GM20000 (cell line): ENCODE measurements around the gene GALNT1.

ENCODE experiments used
- DNase-seq: peaks from one replicate; pipeline ENCODE4 v3.0.0; 2012; ENCODE audit warnings: low spot score
- TF ChIP-seq, protein P1 (sequence below): IDR thresholded peaks from 2 replicates; pipeline ENCODE4 v1.5.1; 2012; ENCODE audit warnings: mild to moderate bottlenecking, control low read depth; ENCODE audit errors: extremely low read depth, missing control alignments

GALNT1 gene

GRCh38 chr18:35697869-35698268, 116.3 kb downstream of the GALNT1 start:
- no peak for DNase-seq
- TF ChIP-seq, protein P1, sequence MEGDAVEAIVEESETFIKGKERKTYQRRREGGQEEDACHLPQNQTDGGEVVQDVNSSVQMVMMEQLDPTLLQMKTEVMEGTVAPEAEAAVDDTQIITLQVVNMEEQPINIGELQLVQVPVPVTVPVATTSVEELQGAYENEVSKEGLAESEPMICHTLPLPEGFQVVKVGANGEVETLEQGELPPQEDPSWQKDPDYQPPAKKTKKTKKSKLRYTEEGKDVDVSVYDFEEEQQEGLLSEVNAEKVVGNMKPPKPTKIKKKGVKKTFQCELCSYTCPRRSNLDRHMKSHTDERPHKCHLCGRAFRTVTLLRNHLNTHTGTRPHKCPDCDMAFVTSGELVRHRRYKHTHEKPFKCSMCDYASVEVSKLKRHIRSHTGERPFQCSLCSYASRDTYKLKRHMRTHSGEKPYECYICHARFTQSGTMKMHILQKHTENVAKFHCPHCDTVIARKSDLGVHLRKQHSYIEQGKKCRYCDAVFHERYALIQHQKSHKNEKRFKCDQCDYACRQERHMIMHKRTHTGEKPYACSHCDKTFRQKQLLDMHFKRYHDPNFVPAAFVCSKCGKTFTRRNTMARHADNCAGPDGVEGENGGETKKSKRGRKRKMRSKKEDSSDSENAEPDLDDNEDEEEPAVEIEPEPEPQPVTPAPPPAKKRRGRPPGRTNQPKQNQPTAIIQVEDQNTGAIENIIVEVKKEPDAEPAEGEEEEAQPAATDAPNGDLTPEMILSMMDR = no peak

GRCh38 chr18:35703043-35703688, 121.6 kb downstream of the GALNT1 start:
- DNase-seq = no peak
- TF ChIP-seq, protein P1 = no peak

GRCh38 chr18:35705988-35706387, 124.4 kb downstream of the GALNT1 start:
- no peak for DNase-seq
- TF ChIP-seq, protein P1 = no peak

GRCh38 chr18:35707247-35707646, 125.7 kb downstream of the GALNT1 start:
- TF ChIP-seq, protein P1 = no peak
- no peak for DNase-seq

GRCh38 chr18:35707674-35708073, 126.1 kb downstream of the GALNT1 start:
- TF ChIP-seq, protein P1 = no peak
- no peak for DNase-seq

GRCh38 chr18:35710581-35710980, 129.0 kb downstream of the GALNT1 start:
- no peak for DNase-seq
- TF ChIP-seq, protein P1 = no peak

GRCh38 chr18:35711227-35711626, 129.7 kb downstream of the GALNT1 start:
- TF ChIP-seq, protein P1 = no peak

More at GRCh38 chr18:35711227-35711626, 129.7 kb downstream of the GALNT1 start:
- no peak for DNase-seq
